HAP-1 (cell line): ENCODE data around the gene MCCC1.
A peak's percentile ranks its signal among the peaks of the same experiment; 100 is the strongest.

Source experiments
- DNase-seq, 2 experiments: peaks; one replicate each; pipeline ENCODE4 v3.0.0-alpha.2; 2016 to 2020; ENCODE audit warnings: low spot score in 2 of 2
- H3K27me3 ChIP-seq: fragments of 250-450 bp; sonication (Bioruptor Pico); 2 replicates; pipeline ENCODE4 v1.5.1; 2020; ENCODE audit warnings: low read depth, mild to moderate bottlenecking, moderate library complexity
- H3K36me3 ChIP-seq: fragments of 250-450 bp; sonication (Bioruptor Pico); replicated peaks from 2 replicates; pipeline ENCODE4 v1.5.1; 2020; ENCODE audit warnings: mild to moderate bottlenecking
- H3K4me1 ChIP-seq: fragments of 250-450 bp; sonication (Bioruptor Pico); 2 replicates; pipeline ENCODE4 v1.5.1; 2020; ENCODE audit warnings: mild to moderate bottlenecking
- H3K4me3 ChIP-seq: fragments of 250-450 bp; sonication (Bioruptor Pico); 2 replicates; pipeline ENCODE4 v1.5.1; 2020; ENCODE audit warnings: mild to moderate bottlenecking, moderate library complexity
- H3K9me3 ChIP-seq: fragments of 250-450 bp; sonication (Bioruptor Pico); 2 replicates; pipeline ENCODE4 v1.5.1; 2020; ENCODE audit warnings: mild to moderate bottlenecking, moderate library complexity
- in situ Hi-C: fragments of 300-500 bp; cut with MboI; formaldehyde crosslinking; loops from 3 replicates; pipeline ENCODE4 v1.14.3; 2020; ENCODE audit warnings: low sequenced_read_pairs, inconsistent platforms, mixed read lengths

The MCCC1 gene

GRCh38 chr3:183099026-183099837 is at the start of gene MCCC1:
TSS of gene MCCC1 (minus strand) at chr3:183099496. CDS start at chr3:183099440, 56 bp downstream.
- Histone ChIP-seq H3K4me1 (peaks cover 4% of the 10 kb centered on the region), H3K36me3 (no peaks in the 10 kb centered on the region), H3K9me3 (no peaks in the 10 kb centered on the region), H3K27me3 (no peaks in the 10 kb centered on the region), H3K4me3 (peak within 1 kb of the TSS; percentile 83)
- peak; percentile 98 to 99 for DNase-seq
- in situ Hi-C loops, result no loop called here

- Histone ChIP-seq H3K4me1 (no peaks in the 10 kb centered on the region), H3K27me3 (no peaks in the 10 kb centered on the region), H3K4me3 (no peak overlapping the region), H3K36me3 (no peaks in the 10 kb centered on the region), H3K9me3 (no peaks in the 10 kb centered on the region)
- DNase-seq, result no peak
- in situ Hi-C loops, result no loop called here
Observed at GRCh38 chr3:183148056-183148455, 48.8 kb upstream of the MCCC1 start.

GRCh38 chr3:183144363-183144762 is 45.1 kb upstream of the MCCC1 start:
- DNase-seq, result no peak
- H3K9me3 ChIP-seq, result no peaks in the 10 kb centered on the region
- no peak overlapping the region for H3K4me3 ChIP-seq
- H3K27me3 ChIP-seq, result no peaks in the 10 kb centered on the region
- in situ Hi-C loops, result no loop called here
- no peaks in the 10 kb centered on the region for H3K36me3 ChIP-seq
- no peaks in the 10 kb centered on the region for H3K4me1 ChIP-seq

GRCh38 chr3:183142199-183142598 is 42.9 kb upstream of the MCCC1 start:
- H3K4me3 ChIP-seq, result no peak overlapping the region
- H3K9me3 ChIP-seq, result peaks cover 3% of the 10 kb centered on the region; the same call in 1 of the 2 replicates
- no peaks in the 10 kb centered on the region for H3K4me1 ChIP-seq
- H3K36me3 ChIP-seq, result no peaks in the 10 kb centered on the region
- no peak for DNase-seq
- in situ Hi-C loops, result no loop called here
- no peaks in the 10 kb centered on the region for H3K27me3 ChIP-seq

GRCh38 chr3:183134844-183135243 is 35.5 kb upstream of the MCCC1 start:
- Histone ChIP-seq H3K27me3 (peaks cover 2% of the 10 kb centered on the region; the same call in 1 of the 2 replicates), H3K9me3 (peaks cover 3% of the 10 kb centered on the region; the same call in 1 of the 2 replicates), H3K36me3 (no peaks in the 10 kb centered on the region), H3K4me1 (no peaks in the 10 kb centered on the region; the same call in none of the 2 replicates), H3K4me3 (no peak overlapping the region)
- in situ Hi-C loops, result no loop called here
- no peak for DNase-seq

GRCh38 chr3:183132409-183132808 is 33.1 kb upstream of the MCCC1 start:
- in situ Hi-C loops, result no loop called here
- H3K4me3 ChIP-seq, result no peak overlapping the region
- H3K9me3 ChIP-seq, result no peaks in the 10 kb centered on the region; the same call in 1 of the 2 replicates
- H3K27me3 ChIP-seq, result peaks cover 2% of the 10 kb centered on the region; the same call in 1 of the 2 replicates
- DNase-seq, result no peak
- no peaks in the 10 kb centered on the region; the same call in none of the 2 replicates for H3K4me1 ChIP-seq
- no peaks in the 10 kb centered on the region for H3K36me3 ChIP-seq

- peaks cover 2% of the 10 kb centered on the region; the same call in 1 of the 2 replicates for H3K27me3 ChIP-seq
Observed at GRCh38 chr3:183131735-183132134, 32.4 kb upstream of the MCCC1 start.

GRCh38 chr3:183131186-183131725 is 32.0 kb upstream of the MCCC1 start:
- H3K9me3 ChIP-seq, result no peaks in the 10 kb centered on the region; the same call in 1 of the 2 replicates
- no peak for DNase-seq
- no peak overlapping the region for H3K4me3 ChIP-seq
- H3K27me3 ChIP-seq, result peaks cover 2% of the 10 kb centered on the region; the same call in 1 of the 2 replicates
- H3K36me3 ChIP-seq, result no peaks in the 10 kb centered on the region
- no peaks in the 10 kb centered on the region; the same call in none of the 2 replicates for H3K4me1 ChIP-seq
- in situ Hi-C loops, result no loop called here

More at GRCh38 chr3:183131735-183132134, 32.4 kb upstream of the MCCC1 start:
- Histone ChIP-seq H3K36me3 (no peaks in the 10 kb centered on the region), H3K4me3 (no peak overlapping the region), H3K9me3 (no peaks in the 10 kb centered on the region; the same call in 1 of the 2 replicates), H3K4me1 (no peaks in the 10 kb centered on the region; the same call in none of the 2 replicates)
- in situ Hi-C loops, result no loop called here
- DNase-seq, result no peak

GRCh38 chr3:183129243-183129642 is 29.9 kb upstream of the MCCC1 start:
- peaks cover 2% of the 10 kb centered on the region; the same call in 1 of the 2 replicates for H3K27me3 ChIP-seq
- H3K9me3 ChIP-seq, result no peaks in the 10 kb centered on the region; the same call in 1 of the 2 replicates
- no peaks in the 10 kb centered on the region for H3K36me3 ChIP-seq
- in situ Hi-C loops, result no loop called here
- no peak overlapping the region for H3K4me3 ChIP-seq
- DNase-seq, result no peak
- no peaks in the 10 kb centered on the region; the same call in none of the 2 replicates for H3K4me1 ChIP-seq

- in situ Hi-C loops, result no loop called here
- Histone ChIP-seq H3K9me3 (no peaks in the 10 kb centered on the region; the same call in 1 of the 2 replicates), H3K36me3 (no peaks in the 10 kb centered on the region), H3K4me1 (peaks cover 1% of the 10 kb centered on the region), H3K4me3 (no peak overlapping the region), H3K27me3 (peaks cover 2% of the 10 kb centered on the region; the same call in 1 of the 2 replicates)
- no peak for DNase-seq
Observed at GRCh38 chr3:183128709-183129108, 29.4 kb upstream of the MCCC1 start.

- H3K9me3 ChIP-seq, result no peaks in the 10 kb centered on the region
- no peak overlapping the region for H3K4me3 ChIP-seq
- in situ Hi-C loops, result loop anchor here (5.0 kb wide), 1 partner anchor 268 kb away; no protein-coding TSS in a partner anchor
- DNase-seq, result peak; percentile 14 to 15
- peaks cover 2% of the 10 kb centered on the region; the same call in 1 of the 2 replicates for H3K4me1 ChIP-seq
- no peaks in the 10 kb centered on the region for H3K27me3 ChIP-seq
- no peaks in the 10 kb centered on the region for H3K36me3 ChIP-seq
Observed at GRCh38 chr3:183123891-183124290, 24.6 kb upstream of the MCCC1 start.

- DNase-seq, result peak in 1 of 2 experiments; percentile 74
- H3K9me3 ChIP-seq, result no peaks in the 10 kb centered on the region
- peaks cover 2% of the 10 kb centered on the region; the same call in 1 of the 2 replicates for H3K4me1 ChIP-seq
- no peaks in the 10 kb centered on the region for H3K27me3 ChIP-seq
- H3K36me3 ChIP-seq, result no peaks in the 10 kb centered on the region
- in situ Hi-C loops, result loop anchor here (5.0 kb wide), 1 partner anchor 270 kb away; no protein-coding TSS in a partner anchor
- no peak overlapping the region for H3K4me3 ChIP-seq
Observed at GRCh38 chr3:183122257-183122932, 23.1 kb upstream of the MCCC1 start.

GRCh38 chr3:183120538-183121215 is 21.4 kb upstream of the MCCC1 start:
- Histone ChIP-seq H3K36me3 (no peaks in the 10 kb centered on the region), H3K4me1 (peaks cover 2% of the 10 kb centered on the region; the same call in 1 of the 2 replicates), H3K9me3 (no peaks in the 10 kb centered on the region), H3K27me3 (no peaks in the 10 kb centered on the region), H3K4me3 (no peak overlapping the region)
- in situ Hi-C loops, result loop anchor here (5.0 kb wide), 1 partner anchor 272 kb away; no protein-coding TSS in a partner anchor
- no peak for DNase-seq
